GM18520 (cell line): ENCODE results near the gene ANK3.

Experiments
- ATAC-seq: cut with Tn5 transposase; IDR thresholded peaks from one replicate; pipeline ENCODE4 v1.9.1; 2021; ENCODE audit not compliant: unreplicated experiment

The ANK3 gene

DNA sequence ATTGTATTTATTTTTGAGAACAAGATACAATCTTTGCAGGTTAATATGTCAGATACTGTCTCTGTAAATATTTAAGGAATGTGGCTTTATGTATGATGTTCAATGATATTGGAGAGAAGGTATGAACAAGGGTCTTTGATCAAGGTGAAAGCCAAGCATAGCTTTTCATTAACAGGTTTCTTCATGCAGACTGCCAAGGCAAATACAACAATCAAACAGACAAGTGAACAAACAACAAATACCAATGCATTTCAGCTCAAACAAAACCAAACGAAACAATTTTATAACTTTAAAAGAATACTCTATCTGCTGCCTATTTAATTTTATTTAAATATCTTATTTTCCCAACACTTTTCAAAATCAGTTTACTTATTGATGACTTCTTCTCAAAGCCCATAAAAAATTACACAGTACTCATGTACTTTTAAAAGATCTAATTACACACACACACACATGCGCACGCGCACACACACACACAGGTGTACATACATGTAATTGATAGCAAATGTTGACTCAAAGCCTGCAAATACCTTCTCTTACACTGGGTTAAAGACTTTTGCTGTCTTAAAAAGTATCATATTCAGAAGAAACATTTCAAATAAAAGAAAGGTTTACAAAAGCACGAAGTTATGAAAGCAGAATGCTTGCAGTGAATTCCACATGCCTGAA, 282.2 kb downstream of the ANK3 start:
- no peak for ATAC-seq

DNA sequence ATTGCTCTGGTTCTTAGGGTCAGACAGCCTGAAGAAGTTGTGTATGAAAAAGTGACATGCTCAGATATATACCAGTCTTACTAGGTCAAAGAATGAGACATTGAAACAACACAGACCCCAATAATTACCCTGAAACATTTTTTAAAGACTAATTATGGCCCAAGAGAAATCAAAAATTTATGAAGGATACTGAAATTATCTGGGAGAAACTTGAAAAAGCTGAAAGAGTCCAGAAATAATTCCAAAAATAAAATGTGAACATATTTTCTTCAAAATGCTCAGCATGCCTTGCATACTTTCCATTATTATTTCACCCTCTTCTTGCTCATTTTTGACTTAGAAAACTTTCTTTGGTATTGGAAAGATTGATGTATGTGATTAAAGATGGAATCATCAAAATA, 284.4 kb downstream of the ANK3 start:
- no peak for ATAC-seq

DNA sequence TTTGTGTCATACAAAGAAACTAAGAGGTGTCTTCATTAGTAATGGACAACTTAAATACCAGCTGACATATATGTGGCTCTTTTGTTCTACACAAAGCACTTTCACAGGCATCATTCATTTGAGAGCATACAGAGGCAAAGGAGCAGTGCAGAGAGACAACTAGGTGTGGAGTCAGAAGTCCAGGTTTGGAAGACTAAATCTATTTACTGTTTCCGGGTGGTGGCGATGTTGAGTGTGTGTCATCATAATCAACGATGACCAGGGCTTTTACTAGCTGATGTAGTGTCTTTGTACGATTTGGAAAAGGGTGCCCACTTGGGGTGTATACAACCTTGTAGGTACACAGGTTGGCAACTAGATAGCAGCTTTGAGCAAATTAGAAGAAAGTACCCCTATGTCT, 287.9 kb downstream of the ANK3 start:
- ATAC-seq = no peak

DNA sequence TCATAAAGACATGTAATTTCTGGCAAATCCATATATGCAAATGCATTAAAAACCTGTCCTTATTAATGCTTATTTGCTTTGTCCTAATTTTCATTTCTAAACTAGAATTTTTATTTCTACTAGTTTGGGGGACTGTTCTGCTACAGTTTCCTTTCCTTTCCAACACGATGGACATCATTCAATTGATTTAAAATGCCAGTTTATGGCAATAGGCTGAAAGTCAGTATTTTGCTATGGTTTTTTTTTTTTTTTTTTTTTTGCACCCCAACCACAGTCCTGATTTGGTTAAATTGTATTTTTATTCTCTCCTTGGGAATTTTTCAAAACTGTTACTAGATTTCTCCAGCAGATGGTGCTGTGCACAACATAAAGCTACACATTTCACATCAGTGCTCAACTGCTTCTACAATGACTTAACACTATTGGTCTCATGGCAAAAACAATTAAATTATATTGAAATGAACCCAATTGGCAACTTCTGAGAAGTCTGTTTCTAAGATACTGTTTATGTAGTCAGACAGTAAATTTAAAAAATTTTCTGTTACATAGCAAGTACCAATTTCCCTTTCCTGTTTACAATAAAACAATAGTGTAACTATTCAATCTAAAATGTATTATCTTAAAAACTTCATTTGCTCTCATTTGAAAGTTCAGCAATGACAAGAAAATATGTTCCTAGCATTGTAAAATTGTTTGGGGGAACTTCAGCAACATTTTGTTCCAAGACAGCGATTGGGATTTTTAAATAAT, 289.5 kb downstream of the ANK3 start:
- ATAC-seq = peak; percentile 31

DNA sequence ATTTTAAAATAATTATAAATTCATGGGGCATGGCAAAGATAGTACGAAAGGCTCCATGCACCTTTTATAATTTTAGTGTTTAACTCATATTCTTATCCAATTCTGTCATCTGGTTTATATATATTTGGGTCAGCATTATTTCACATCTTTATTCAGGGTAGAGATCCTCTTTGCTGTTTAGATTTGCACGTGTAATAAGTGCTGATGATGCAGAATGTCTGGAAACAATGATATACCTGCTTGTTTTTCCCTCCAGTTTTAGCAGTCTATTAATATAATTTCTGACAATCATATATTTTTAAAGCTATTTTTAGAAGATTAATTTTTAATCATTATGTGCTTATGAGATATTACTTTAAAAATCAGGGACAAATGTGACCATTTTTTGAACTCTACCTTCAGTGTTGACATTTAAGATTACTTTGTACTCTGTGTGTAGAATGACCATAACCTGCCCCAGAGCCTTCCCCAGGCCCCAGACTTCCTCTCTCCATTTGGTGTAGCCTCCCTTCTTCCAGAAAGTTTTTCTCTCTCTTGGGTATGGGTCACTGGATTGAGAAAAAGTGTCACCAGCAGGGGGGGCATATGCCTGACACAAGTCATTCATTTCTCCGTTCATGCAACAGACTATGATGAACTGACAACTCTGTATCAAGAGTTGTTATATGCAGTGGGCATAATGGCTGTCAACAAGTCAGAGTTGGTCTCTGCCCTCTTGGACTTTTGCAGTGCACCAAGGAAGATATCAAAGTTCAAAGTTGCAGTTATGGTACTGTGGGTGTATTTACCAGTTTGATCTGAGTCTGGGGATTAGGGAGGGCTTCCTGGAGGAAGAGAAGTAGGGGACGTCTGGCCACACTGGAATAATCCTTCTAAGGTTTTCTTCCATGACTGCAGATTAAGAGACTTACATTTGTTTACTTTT, 290.7 kb downstream of the ANK3 start:
- ATAC-seq = no peak

DNA sequence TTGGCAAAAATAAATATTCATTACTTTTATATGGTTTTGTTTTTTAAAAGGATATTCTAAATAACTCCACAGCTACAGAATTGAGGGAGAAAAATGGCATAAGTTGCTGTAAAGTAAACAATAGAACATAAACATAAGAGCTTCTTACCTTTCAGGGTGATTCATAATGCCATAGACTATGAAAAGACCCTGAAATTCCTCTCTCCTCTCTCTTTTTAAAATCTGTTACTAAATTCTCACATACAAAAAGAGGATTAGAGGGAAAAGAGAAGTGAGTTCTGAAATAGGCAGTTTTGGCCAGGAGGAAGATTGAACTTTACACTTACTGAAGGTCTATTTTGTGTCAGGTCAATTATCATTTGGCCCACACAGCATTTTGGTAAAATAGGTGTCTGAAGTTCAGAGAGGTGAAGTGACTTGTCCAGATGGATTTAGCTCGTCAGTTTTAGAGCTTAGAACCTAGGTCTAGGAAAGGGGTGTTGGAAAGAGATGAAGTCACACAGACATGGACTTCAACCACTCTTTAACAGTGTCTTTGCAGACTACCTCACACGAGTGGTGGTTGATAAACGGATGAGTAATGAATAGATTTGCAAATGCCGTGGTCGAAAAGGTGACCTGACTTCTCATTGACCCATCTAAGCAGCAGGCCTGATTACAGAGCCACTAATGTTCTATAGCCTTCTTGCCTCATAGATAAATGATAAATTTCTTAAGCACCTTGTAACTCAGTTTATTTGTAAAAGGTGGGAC, 292.7 kb downstream of the ANK3 start:
- peak; percentile 91 for ATAC-seq

DNA sequence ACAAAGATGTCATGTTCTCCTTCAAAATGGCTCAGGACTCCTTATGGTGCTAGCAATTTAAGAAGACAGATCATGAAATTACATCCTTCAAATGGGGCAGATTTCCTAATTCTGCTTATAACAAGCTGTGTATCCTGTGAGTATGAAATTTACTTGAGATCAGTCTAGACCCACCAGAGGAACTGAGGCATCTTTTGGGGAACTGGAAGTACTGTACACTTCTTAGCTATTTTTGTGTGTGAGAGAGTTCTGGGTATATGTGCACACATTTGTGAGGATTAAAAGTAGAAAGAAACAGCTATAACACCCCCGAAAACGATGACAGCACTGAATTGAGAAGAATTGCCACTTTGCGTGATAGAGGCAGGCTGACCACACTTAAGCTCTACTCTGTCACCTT, 296.4 kb downstream of the ANK3 start:
- no peak for ATAC-seq

DNA sequence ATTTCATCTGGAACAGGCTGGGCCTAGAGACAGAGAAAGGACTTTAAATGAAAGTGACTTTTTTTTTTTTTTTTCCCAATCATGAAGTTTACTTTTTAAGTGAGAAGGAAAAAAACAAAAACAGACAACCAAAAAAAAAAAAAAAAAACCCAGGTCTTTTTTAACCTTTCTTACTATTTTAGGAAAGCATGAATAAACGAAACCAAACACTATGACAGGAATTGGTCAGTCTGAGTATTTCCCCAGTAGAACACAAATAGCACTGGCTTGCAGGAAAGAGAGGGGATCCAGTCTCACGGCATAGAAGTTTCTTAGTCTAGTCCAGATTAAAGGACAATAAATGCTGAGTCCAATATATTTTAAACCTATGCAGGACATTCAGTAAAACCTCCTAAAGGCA, 302.8 kb downstream of the ANK3 start:
- peak; percentile 71 for ATAC-seq

DNA sequence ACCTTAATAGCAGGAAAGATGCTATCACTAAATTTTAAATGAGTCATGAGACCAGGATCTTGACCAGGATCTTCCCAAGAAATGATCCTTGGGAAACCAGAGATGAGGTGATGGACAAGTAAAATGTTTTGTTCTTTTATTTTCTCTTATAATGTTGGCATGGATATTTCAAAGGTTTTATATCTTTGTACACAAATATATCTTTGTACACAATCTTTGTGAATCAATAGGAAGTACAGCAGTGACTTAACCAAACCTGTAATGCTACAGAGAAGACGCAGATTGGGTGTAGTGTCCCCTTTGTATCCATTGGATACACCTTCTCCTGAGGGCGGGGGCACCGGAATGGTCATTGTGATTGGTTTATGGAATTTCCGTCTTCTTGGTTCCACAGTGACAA, 303.3 kb downstream of the ANK3 start:
- ATAC-seq = no peak

DNA sequence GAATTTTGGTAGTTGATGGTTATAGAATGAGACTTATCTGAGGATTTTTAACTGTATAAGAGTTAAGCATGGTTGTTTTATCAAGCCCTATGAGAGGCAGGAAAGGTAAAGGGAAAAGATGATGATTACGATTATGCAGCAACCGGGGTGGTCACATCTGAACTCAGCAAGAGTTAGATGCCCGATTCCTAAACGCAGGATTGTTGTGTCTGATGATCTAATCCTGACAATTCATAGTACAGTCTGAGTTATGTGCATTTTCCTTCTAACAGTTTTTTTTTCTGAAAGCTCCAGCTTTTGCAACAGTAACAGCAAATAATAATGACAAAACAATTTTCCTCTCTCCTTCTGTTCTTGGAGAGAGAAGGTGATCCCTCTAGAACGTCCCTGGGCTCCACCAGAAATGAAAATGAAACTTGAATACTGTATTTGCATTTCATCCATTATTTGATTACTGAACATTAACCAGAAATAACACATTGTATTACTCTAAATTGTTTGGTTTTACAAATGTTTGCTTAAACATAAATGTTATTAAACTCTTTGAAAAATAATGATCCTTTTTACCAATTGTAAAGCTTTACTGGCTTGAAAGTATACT, 306.8 kb downstream of the ANK3 start:
- ATAC-seq = no peak

DNA sequence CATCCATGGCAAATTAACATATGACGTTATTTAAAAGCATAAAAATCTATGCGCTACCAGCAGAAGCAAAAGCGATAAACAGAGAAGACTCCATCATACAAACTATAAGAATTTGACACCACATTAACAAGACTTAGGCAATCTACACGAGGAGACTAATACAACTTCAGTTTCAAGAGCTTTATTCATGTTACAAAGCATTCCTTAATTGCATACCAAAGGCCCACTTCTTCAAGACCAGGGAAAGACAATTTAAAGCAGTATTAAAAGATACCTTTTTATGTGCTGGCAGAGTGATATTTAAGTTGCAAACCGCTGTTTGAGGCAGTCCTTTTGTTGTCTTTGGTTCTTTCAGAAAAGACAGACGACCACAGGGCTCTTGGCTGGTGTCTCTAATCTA, 307.3 kb downstream of the ANK3 start:
- ATAC-seq = no peak

DNA sequence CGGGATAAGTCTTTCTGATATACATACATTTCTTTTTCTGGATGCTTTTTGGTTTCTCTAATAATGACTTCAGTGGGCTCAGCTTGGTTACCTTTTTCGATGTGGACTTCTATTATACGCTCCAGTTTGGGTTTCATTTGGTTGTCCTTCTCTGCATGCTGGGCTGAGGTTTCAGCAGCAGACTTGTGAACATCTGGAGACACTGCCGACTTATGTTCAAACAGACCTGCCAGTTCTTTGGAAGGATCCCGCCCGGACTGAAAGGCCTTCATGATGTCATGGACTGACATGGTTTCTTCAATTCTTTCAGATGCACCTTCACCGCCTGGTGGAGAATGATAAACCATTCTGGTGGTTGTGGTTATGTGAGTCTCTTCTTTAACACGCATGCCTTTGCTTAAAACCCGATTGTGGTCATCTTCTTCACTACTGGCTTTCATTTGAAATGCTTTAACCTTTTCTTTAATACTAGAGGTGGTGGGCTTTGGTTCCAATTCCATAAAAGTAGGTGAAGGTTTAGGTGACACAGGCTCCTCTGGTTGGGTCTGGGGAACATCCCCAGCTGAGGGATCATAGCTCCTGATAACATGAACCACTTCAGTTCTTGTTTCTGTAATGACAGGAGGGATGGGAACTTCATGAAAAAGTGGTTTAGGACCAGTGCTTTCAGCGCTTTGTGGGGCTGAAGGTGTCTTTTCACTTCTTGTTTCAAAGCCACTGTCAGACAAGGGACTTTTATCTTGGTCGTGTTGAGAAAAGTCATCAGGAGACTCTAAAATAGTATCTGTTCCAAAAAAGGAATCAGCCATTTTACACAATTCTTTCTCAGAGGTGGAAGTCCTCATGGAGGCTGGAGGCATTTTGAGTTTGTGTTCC, 315.7 kb downstream of the ANK3 start:
- ATAC-seq = peak; percentile 90

DNA sequence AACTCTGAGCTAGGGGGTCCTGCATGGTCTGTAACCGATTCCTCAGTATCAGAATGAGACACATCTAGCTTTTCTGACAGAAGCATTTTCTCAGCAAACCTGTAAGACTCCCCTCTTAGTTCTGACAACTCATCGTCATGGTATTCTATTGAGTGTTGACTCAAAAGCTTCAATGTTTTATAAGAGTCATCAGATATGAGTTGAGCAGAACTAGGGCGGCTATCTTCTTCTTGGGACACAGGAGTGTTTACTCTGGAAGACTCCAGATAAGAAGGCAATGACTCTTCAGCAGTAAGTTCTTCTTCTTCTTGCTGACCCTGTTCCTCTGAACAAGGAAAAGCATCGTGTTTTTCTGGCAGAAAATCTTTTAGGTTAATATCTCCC, 316.3 kb downstream of the ANK3 start:
- ATAC-seq = no peak

DNA sequence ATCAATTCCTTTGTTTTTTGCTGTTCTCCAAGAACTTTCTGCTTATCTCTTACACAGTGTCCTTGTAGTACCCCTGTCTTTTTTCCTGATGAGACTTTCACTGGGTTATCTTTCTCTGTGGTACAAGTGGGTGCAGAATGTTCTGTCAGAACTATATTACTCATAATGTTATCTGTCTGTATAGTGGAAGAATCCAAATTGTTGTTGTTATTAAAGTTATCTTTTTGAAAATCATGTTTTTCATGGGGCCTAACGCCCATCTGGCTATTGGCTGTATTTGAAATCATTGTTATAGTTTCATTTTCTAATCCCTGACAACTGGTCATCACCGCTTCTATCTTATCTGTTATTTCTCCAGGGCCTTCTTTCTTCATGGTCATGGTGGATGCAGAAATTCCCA, 320.4 kb downstream of the ANK3 start:
- no peak for ATAC-seq

DNA sequence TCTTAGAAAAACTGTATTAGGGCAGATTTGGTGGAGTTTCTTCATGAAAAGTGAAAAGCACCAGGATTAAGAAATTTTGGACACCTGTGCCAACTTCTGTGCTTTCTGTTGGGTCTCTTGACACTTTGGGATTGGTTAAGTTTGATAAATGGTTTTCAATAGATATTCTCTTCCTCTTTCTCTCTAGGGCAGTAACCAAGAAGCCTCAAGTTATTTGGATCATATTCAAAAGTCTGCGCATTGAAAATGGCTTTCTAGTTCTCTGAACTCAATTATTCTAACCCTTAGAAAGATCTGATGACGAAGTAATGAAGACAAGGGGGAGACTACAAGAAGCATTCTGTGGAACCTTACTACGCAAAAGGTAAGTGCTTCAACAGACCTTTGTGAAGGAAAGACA, 339.3 kb downstream of the ANK3 start:
- no peak for ATAC-seq

DNA sequence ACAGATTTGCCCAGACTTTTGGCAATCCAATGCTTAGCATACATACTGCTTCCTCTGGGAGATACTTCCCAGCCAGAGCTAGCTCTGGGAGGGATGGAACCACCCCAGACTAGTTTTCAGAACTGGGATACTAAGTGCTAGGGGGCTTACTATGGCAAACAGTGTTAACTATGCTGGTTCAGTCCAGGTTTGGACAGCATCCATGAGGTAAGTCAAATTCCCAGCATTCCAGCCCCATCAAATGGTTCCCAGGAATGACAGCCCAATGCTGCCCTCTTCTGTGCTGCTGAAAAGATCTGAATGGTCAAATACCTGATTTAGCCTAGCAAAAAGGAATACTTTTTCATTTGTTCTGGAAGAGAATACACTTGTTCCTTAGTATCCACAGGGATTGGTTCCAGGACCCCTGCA, 341.6 kb downstream of the ANK3 start:
- ATAC-seq = no peak

DNA sequence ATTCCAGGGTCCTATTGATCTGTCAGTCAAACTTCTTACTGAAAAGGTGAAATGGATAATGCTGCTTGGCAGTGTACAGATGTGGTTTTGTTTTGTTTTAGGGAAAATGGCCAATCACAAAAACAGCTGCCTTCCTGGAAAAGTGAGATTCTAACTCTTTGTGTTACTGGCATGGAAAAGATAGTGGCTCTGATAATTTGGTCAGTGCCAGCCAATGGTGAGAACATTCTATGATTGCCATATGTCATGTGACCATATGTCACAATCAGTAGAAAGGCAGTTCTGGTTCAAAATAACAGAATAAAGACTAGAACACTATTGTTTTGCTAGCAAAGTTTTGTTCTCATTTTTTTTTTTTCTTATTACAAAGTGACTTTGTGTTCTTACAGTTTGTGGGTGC, 344.1 kb downstream of the ANK3 start:
- no peak for ATAC-seq

DNA sequence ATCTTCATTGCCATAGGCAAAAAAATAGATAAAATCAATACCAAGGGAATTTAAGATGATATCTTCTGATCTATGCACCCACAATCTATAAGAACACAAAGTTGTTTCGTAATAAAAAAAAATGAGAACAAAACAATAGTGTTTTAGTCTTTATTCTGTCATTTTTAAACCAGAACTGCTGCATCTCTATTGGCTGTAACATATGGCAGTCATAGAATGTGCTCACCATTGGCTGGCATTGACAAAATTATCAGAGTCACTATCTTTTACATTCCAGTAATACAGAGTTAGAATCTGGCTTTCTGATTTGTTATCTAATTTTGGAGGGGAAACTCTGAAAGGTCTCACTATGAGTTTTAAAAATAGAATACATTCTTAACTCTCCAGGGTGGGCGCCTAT, 344.7 kb downstream of the ANK3 start:
- no peak for ATAC-seq

DNA sequence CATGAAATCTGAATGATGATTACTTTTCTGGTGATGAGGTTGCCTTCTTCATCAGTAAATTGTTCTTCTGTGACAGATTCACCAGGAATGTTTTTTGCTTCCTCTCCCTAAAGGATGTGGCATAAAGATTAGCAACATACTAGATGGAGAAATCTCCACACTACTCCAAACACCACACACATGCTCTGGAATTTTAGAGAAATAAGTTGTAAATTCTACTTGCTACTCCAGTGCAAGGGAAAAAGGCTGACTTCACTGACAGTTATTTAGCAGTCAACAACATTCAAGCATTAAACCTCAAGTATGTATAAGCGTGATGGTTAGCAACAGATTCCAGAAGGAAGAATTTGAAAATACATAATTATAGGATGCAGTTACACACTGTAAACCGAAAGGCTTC, 345.4 kb downstream of the ANK3 start:
- ATAC-seq = no peak
